ENCODE data around the gene KANSL1. TPM values are rescaled to one million over a fixed set of nuclear protein-coding genes. Genes with fewer than 3 reads are reported as not detected.

The KANSL1 gene
- total RNA-seq, 3 donors from 2014 or later, result 80.2 to 107 (median 88.8) TPM

DNA sequence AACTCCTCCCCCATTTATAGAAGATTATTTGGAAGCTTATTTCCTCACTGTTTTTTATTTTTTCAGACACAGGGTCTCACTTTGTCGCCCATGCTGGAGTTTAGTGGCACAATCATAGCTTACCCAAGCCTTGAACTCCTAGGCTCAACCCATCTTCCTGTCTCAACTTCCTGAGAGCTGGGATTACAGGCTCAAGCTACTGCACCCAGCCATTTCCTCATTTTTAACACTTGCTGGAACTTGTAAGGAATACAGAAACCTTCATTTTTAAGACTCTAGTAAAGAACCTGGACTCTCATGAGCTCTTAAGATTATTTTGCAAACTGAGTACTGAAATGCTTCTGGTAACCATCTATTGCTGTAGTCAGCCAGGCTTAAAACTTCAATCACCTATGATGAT lies 29.9 kb downstream of the KANSL1 start:
- intact Hi-C loops (cut with DNase I, micrococcal nuclease), result no loop called here
- no peak overlapping the region for H3K4me3 ChIP-seq
- no peaks in the 10 kb centered on the region for H3K9me3 ChIP-seq
- TF ChIP-seq, protein P1, sequence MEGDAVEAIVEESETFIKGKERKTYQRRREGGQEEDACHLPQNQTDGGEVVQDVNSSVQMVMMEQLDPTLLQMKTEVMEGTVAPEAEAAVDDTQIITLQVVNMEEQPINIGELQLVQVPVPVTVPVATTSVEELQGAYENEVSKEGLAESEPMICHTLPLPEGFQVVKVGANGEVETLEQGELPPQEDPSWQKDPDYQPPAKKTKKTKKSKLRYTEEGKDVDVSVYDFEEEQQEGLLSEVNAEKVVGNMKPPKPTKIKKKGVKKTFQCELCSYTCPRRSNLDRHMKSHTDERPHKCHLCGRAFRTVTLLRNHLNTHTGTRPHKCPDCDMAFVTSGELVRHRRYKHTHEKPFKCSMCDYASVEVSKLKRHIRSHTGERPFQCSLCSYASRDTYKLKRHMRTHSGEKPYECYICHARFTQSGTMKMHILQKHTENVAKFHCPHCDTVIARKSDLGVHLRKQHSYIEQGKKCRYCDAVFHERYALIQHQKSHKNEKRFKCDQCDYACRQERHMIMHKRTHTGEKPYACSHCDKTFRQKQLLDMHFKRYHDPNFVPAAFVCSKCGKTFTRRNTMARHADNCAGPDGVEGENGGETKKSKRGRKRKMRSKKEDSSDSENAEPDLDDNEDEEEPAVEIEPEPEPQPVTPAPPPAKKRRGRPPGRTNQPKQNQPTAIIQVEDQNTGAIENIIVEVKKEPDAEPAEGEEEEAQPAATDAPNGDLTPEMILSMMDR (IDR thresholded peaks at IDR 0.05), result no peak
- DNase-seq (no peak), ATAC-seq (peak; percentile 41)
- peaks cover 43% of the 10 kb centered on the region for H3K4me1 ChIP-seq (ENCODE audit: low read depth)
- H3K36me3 ChIP-seq (ENCODE audit: low read depth), result no peaks in the 10 kb centered on the region

DNA sequence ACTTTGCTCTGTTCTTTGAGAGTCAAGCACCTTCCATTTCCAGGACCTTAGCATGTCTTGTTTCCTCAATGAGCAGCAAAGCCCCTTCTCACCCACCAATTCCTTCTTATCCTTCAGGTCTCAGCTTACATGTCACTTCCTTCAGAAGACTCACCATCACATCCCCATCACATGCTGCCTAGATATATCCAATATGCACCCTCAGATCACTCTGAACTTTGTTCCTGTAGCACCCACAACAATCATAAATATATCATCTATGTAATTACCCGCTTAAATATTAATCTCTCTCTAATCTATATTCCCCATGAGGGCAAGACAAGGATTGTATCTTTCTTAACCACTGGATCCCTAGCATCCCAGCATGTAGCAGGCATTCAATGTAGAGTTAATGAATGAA lies 30.4 kb downstream of the KANSL1 start:
- DNase-seq (no peak), ATAC-seq (peak; percentile 43)
- intact Hi-C loops (cut with DNase I, micrococcal nuclease), result no loop called here
- TF ChIP-seq, protein P1 (IDR thresholded peaks at IDR 0.05), result no peak
- H3K9me3 ChIP-seq, result no peaks in the 10 kb centered on the region
- peaks cover 39% of the 10 kb centered on the region for H3K4me1 ChIP-seq (ENCODE audit: low read depth)
- H3K36me3 ChIP-seq (ENCODE audit: low read depth), result no peaks in the 10 kb centered on the region
- no peak overlapping the region for H3K4me3 ChIP-seq

DNA sequence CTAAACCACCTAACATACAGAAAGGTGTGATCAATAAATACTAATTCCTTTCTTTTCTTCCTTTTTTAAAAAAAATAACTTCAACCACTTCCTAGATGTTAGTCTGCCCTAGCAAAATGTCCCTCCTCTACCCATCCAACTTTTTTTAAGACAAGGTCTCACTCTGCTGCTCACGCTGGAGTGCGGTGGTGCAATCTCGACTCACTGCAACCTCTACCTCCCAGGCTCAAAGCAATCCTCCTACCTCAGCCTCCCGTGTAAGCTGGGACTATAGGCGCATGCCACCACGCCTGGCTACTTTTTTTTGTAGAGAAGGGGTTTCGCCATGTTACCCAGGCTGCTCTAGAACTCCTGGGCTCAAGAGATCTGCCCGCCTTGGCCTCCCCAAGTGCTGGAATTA lies 33.1 kb downstream of the KANSL1 start:
- ATAC-seq (no peak), DNase-seq (no peak)
- intact Hi-C loops (cut with DNase I, micrococcal nuclease), result no loop called here
- TF ChIP-seq, protein P1 (IDR thresholded peaks at IDR 0.05), result no peak
- peaks cover 34% of the 10 kb centered on the region for H3K4me1 ChIP-seq (ENCODE audit: low read depth)
- no peaks in the 10 kb centered on the region for H3K9me3 ChIP-seq
- no peaks in the 10 kb centered on the region for H3K36me3 ChIP-seq (ENCODE audit: low read depth)
- no peak overlapping the region for H3K4me3 ChIP-seq

DNA sequence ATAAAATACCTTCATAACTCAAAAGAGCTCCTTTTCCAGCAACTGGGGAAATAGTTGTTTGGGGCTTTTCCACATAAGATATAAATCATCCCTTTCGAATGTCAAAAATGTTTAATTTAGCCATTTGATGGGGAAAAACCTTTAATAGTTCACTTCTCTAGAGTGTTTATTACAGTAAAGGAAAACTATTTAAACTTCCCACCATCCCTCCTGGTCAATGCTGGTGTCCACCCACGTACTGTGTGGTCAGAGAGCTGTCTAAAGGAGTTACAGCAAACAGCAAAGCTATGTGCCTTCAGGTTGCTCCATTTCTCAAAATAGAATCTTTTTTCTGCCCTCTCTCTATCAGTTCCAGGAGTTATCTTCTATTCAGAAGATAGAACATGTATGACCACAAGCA lies 33.5 kb downstream of the KANSL1 start:
- TF ChIP-seq, protein P1 (IDR thresholded peaks at IDR 0.05), result no peak
- Histone ChIP-seq H3K4me1 (ENCODE audit: low read depth) (peaks cover 33% of the 10 kb centered on the region), H3K4me3 (no peak overlapping the region), H3K9me3 (no peaks in the 10 kb centered on the region), H3K36me3 (ENCODE audit: low read depth) (no peaks in the 10 kb centered on the region)
- intact Hi-C loops (cut with DNase I, micrococcal nuclease), result no loop called here
- no peak for ATAC-seq
- DNase-seq, result no peak

DNA sequence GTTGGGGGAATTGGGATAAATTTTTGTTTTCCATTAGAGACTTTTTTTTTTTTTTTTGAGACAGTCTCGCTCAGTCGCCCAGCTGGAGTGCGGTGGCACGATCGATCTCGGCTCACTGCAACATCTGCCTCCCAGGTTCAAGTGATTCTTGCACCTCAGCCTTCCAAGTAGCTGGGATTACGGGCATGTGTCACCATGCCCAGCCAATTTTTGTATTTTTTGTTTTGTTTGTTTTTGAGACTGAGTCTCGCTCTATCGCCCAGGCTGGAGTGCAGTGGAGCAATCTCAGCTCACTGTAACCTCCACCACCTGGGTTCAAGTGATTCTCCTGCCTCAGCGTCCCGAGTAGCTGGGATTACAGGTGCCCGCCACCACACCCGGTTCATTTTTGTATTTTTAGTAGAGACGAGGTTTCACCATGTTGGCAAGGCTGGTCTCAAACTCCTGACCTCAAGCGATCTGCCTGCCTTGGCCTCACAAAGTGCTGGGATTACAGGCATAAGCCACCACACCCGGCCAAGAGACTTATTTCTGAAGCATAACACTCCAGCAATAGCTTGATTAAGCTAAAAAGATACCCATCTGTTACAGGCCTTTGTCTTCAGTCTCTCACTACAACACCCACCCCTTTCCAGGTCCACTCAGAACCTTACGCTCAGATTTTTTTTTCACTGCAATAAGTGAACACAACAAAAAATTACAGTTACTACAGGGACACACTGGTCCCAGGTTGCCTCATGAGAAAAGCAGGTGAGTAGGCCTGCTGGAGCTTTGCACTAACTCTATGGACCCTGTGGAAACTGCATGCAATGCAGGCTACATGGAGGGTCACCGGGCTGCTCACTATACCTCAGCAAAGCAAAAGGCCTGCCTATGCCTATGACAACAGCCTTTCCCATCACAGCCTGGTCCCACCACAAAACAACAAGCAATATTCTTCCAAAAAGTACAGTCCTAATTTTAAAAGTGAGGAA lies 34.6 kb downstream of the KANSL1 start:
- ATAC-seq (no peak), DNase-seq (no peak)
- no peak overlapping the region for H3K4me3 ChIP-seq
- H3K9me3 ChIP-seq, result no peaks in the 10 kb centered on the region
- no peaks in the 10 kb centered on the region for H3K36me3 ChIP-seq (ENCODE audit: low read depth)
- peaks cover 37% of the 10 kb centered on the region for H3K4me1 ChIP-seq (ENCODE audit: low read depth)
- TF ChIP-seq, protein P1 (IDR thresholded peaks at IDR 0.05), result no peak
- intact Hi-C loops (cut with DNase I, micrococcal nuclease), result no loop called here
